Measurements from ENCODE around the gene ELMO3. TPM values are rescaled to one million over a fixed set of nuclear protein-coding genes. Genes with fewer than 3 reads are reported as not detected.

The ELMO3 gene
- total RNA-seq, 1 donor from 2014 or later: not detected

DNA sequence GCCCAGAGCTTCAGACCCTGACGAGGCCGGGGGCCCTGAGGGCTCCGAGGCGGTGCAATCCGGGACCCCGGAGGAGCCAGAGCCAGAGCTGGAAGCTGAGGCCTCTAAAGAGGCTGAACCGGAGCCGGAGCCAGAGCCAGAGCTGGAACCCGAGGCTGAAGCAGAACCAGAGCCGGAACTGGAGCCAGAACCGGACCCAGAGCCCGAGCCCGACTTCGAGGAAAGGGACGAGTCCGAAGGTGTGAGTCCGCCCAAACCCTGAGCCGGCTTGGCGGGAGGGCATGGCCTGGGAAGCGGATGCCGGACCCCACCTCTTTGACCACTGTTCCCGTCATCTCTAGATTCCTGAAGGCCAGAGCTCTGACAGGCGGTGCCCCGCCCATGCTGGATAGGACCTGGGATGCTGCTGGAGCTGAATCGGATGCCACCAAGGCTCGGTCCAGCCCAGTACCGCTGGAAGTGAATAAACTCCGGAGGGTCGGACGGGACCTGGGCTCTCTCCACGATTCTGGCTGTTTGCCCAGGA is 24.2 kb upstream of the ELMO3 start:
- intact Hi-C loops (cut with DNase I): loop anchor here (1.0 kb wide), 2 partner anchors 9 to 15 kb away; partner anchors contain the start of genes FBXL8, MATCAP1 and TRADD
- Histone ChIP-seq H3K4me3 (peak overlapping the region; percentile 49 to 67), H3K4me1 (peaks cover 17 to 34% of the 10 kb centered on the region in 2 donors), H3K9me3 (no peaks in the 10 kb centered on the region), H3K36me3 (no peaks in the 10 kb centered on the region), H3K27me3 (no peaks in the 10 kb centered on the region), H3K27ac (peak overlapping the region; percentile 93 to 95)
- DNase-seq (ENCODE audit: low spot score in 2 of 2): no peak
- no peak for TF ChIP-seq CTCF (IDR thresholded peaks at IDR 0.05)

GRCh38 chr16:67176662-67177061 is 22.3 kb upstream of the ELMO3 start:
- no peak for DNase-seq (ENCODE audit: low spot score in 2 of 2)
- H3K4me1 ChIP-seq: peaks cover 17 to 31% of the 10 kb centered on the region in 2 donors
- H3K36me3 ChIP-seq: no peaks in the 10 kb centered on the region
- intact Hi-C loops (cut with DNase I): no loop called here
- H3K9me3 ChIP-seq: no peaks in the 10 kb centered on the region
- TF ChIP-seq CTCF (IDR thresholded peaks at IDR 0.05): no peak
- H3K27me3 ChIP-seq: no peaks in the 10 kb centered on the region
- no peak overlapping the region for H3K4me3 ChIP-seq
- H3K27ac ChIP-seq: no peak overlapping the region

GRCh38 chr16:67177743-67178699 is 20.9 kb upstream of the ELMO3 start:
- intact Hi-C loops (cut with DNase I): no loop called here
- no peaks in the 10 kb centered on the region for H3K27me3 ChIP-seq
- peak overlapping the region in 1 of 2 donors; percentile 41 for H3K27ac ChIP-seq
- no peaks in the 10 kb centered on the region for H3K9me3 ChIP-seq
- H3K4me3 ChIP-seq: peak overlapping the region; percentile 45 to 60
- no peak for DNase-seq (ENCODE audit: low spot score in 2 of 2)
- peaks cover 17 to 33% of the 10 kb centered on the region in 2 donors for H3K4me1 ChIP-seq
- no peaks in the 10 kb centered on the region for H3K36me3 ChIP-seq
- TF ChIP-seq CTCF (IDR thresholded peaks at IDR 0.05): no peak

DNA sequence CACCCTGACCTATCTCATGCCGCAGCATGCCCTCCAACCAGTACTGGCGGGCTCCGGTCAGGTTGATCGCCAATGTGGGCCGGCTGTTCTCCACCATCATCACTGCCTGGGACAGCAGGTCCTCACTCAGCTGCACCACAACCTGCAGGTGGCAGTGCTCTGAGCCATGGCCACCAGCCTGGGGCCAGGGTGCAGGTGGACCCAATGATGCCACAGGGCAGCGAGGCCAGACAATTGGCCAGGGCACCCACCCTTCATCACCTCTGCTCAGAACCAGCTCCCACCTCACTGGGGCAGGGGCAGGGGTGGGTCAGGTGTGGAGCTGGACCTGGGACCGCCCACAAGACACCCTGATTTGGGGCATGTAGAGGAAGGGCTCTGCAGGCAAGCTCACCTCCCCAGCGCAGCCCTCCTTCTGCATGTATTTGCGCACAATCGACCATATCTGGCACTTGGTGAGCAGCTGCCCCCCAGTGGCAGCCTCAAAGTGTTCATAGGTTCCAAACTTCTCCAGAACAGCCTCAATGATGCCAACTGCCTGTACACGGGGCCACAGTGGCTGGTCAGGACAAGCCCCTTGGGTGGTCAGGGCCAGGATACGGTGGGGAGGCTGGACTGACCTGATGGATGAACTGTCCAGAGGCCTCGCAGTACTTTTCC is 19.4 kb upstream of the ELMO3 start:
- H3K4me3 ChIP-seq: no peak overlapping the region
- H3K4me1 ChIP-seq: peaks cover 14 to 29% of the 10 kb centered on the region in 2 donors
- intact Hi-C loops (cut with DNase I): no loop called here
- no peaks in the 10 kb centered on the region for H3K9me3 ChIP-seq
- no peak for DNase-seq (ENCODE audit: low spot score in 2 of 2)
- TF ChIP-seq CTCF (IDR thresholded peaks at IDR 0.05): no peak
- H3K27ac ChIP-seq: no peak overlapping the region
- H3K27me3 ChIP-seq: no peaks in the 10 kb centered on the region
- no peaks in the 10 kb centered on the region for H3K36me3 ChIP-seq

- H3K4me3 ChIP-seq: no peak overlapping the region
- DNase-seq (ENCODE audit: low spot score in 2 of 2): no peak
- H3K27ac ChIP-seq: no peak overlapping the region
- intact Hi-C loops (cut with DNase I): no loop called here
- H3K27me3 ChIP-seq: no peaks in the 10 kb centered on the region
- H3K36me3 ChIP-seq: no peaks in the 10 kb centered on the region
- H3K4me1 ChIP-seq: peaks cover 16 to 29% of the 10 kb centered on the region in 2 donors
- no peak for TF ChIP-seq CTCF (IDR thresholded peaks at IDR 0.05)
- H3K9me3 ChIP-seq: no peaks in the 10 kb centered on the region
Measured at GRCh38 chr16:67180166-67180565, 18.8 kb upstream of the ELMO3 start.

Measured in ascending aorta (tissue), 2 donors.